HepG2 (cell line): ENCODE measurements around the gene SLC29A1. TPM values are rescaled to one million over a fixed set of nuclear protein-coding genes. Genes with fewer than 3 reads are reported as not detected.

Source experiments
- CBX5 ChIP-seq: sonication (generic); formaldehyde crosslinking; IDR thresholded peaks from 2 replicates; pipeline ENCODE4 v1.4.0; 2020; ENCODE audit warnings: missing genetic modification reagents, borderline replicate concordance
- GPN1 ChIP-seq: sonication (generic); formaldehyde crosslinking; IDR thresholded peaks from 2 replicates; pipeline ENCODE4 v1.5.1; 2020; ENCODE audit warnings: missing genetic modification reagents, borderline replicate concordance
- KDM4B ChIP-seq: sonication (generic); formaldehyde crosslinking; IDR thresholded peaks from 2 replicates; pipeline ENCODE4 v1.4.0; 2020; ENCODE audit warnings: missing genetic modification reagents
- NFKB2 ChIP-seq: sonication (generic); formaldehyde crosslinking; IDR thresholded peaks from 2 replicates; pipeline ENCODE4 v1.4.0; 2020; ENCODE audit warnings: missing genetic modification reagents, borderline replicate concordance
- PRPF4 ChIP-seq: fragments of 200-400 bp; formaldehyde crosslinking; IDR thresholded peaks from 2 replicates; pipeline ENCODE4 v1.6.1; 2016; ENCODE audit warnings: low read length, low read depth; ENCODE audit not compliant: poor library complexity, severe bottlenecking
- SMC3 ChIP-seq: IDR thresholded peaks from 2 replicates; pipeline ENCODE4 v1.6.1; 2011; ENCODE audit warnings: low read length, improper control_type of control experiment
- ZFP41 ChIP-seq: sonication (generic); formaldehyde crosslinking; IDR thresholded peaks from 2 replicates; pipeline ENCODE4 v1.4.0; 2020; ENCODE audit warnings: mild to moderate bottlenecking, missing genetic modification reagents, borderline replicate concordance
- ZNF138 ChIP-seq: sonication (generic); formaldehyde crosslinking; IDR thresholded peaks from 2 replicates; pipeline ENCODE4 v1.5.0; 2020; ENCODE audit warnings: mild to moderate bottlenecking, low read depth, missing genetic modification reagents
- ZNF619 ChIP-seq: sonication (generic); formaldehyde crosslinking; IDR thresholded peaks from 2 replicates; pipeline ENCODE4 v1.4.0; 2020; ENCODE audit warnings: mild to moderate bottlenecking, missing genetic modification reagents
- polyA plus RNA-seq, 8 experiments: library from polyadenylated mRNA; depleted of rRNA in 3 of 8; stranded (reverse) in 7 of 8; unstranded in 1 of 8; fragments of >200 nt; fragmentation: Illumina TruSeq in 4 of 8; extraction: Trizol in 4 of 8; gene quantifications; 2 replicates each; pipeline versions ENCODE4 v1.2.1 to v1.2.3, GENCODE V29; 2011 to 2016; ENCODE audit warnings: low read depth in 4 of 8, missing spikeins in 1 of 8, mixed read lengths in 1 of 8; ENCODE audit not compliant: insufficient read depth in 1 of 8
- total RNA-seq, 5 experiments: library from RNA; depleted of rRNA; stranded (reverse); fragments of >200 nt; fragmentation: Illumina TruSeq; extraction: Trizol; gene quantifications; 2 replicates each; pipeline ENCODE4 v1.2.3, GENCODE V29; 2016; ENCODE audit warnings: low read depth in 1 of 5
- TF ChIP-seq, protein P1 (sequence below): IDR thresholded peaks from 2 replicates; pipeline ENCODE4 v1.6.1; 2016; ENCODE audit warnings: mild to moderate bottlenecking
- TF ChIP-seq, protein P2 (sequence below): sonication (generic); formaldehyde crosslinking; IDR thresholded peaks from 2 replicates; pipeline ENCODE4 v1.9.0; 2021; ENCODE audit warnings: mild to moderate bottlenecking, missing genetic modification reagents
- TF ChIP-seq, protein P3 (sequence below): sonication (generic); formaldehyde crosslinking; IDR thresholded peaks from 2 replicates; pipeline ENCODE4 v1.8.1; 2023; ENCODE audit warnings: mild to moderate bottlenecking, inconsistent platforms, moderate library complexity, missing genetic modification reagents, borderline replicate concordance
- TF ChIP-seq, protein P4 (sequence below): sonication (generic); formaldehyde crosslinking; IDR thresholded peaks from 2 replicates; pipeline ENCODE4 v1.4.0; 2020; ENCODE audit warnings: missing genetic modification reagents, borderline replicate concordance
- TF ChIP-seq, protein P5 (sequence below): sonication (generic); formaldehyde crosslinking; IDR thresholded peaks from 2 replicates; pipeline ENCODE4 v1.5.0; 2020; ENCODE audit warnings: mild to moderate bottlenecking, low read depth, missing genetic modification reagents, borderline replicate concordance
- TF ChIP-seq, protein P6 (sequence below): IDR thresholded peaks from 2 replicates; pipeline ENCODE4 v1.6.1; 2016; ENCODE audit warnings: missing genetic modification reagents, missing compliant biosample characterization

The SLC29A1 gene
- total and polyA plus RNA-seq, 2 of the 13 experiments (the other 11 are each of a cell fraction or from before 2014, with no cell fraction given) = 43.2 to 106 TPM

DNA sequence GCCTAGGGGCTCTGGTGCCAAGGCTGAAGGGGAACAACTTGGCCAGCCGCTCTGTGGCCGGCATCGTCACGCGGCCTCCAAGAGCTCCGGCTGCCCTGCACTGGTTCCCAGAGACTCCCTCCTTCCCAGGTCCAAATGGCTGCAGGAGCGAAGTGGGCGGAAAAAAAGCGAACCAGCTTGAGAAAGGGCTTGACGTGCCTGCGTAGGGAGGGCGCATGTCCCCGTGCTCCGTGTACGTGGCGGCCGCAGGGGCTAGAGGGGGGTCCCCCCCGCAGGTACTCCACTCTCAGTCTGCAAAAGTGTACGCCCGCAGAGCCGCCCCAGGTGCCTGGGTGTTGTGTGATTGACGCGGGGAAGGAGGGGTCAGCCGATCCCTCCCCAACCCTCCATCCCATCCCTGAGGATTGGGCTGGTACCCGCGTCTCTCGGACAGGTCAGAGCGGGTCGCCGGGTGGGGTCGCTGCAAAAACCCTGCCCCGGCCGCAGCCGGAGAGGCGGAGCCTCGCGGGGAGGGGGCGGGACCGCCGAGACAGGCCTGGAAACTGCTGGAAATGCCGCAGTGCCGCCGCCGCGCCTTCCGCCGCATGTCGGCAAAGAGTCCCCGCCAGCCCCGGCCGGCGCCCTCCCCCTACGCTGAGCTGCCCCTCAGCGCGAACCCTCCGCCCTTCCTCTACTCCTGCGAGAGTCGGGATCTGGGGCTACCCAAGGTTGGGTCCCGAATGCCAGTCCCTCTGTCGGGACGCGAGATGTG is 22.7 kb downstream of the SLC29A1 start (continued):
- TF ChIP-seq, protein P1, sequence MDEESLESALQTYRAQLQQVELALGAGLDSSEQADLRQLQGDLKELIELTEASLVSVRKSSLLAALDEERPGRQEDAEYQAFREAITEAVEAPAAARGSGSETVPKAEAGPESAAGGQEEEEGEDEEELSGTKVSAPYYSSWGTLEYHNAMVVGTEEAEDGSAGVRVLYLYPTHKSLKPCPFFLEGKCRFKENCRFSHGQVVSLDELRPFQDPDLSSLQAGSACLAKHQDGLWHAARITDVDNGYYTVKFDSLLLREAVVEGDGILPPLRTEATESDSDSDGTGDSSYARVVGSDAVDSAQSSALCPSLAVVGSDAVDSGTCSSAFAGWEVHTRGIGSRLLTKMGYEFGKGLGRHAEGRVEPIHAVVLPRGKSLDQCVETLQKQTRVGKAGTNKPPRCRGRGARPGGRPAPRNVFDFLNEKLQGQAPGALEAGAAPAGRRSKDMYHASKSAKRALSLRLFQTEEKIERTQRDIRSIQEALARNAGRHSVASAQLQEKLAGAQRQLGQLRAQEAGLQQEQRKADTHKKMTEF (CRISPR knock-in tag) = peak; percentile 95
- TF ChIP-seq ZNF619 (CRISPR knock-in tag) (peak; percentile 75), ZNF138 (no peak), SMC3 (no peak), NFKB2 (CRISPR knock-in tag) (peak; percentile 82; the same call in 1 of the 2 replicates), KDM4B (peak; percentile 44), GPN1 (no peak), ZFP41 (CRISPR knock-in tag) (peak; percentile 16; the same call in 1 of the 2 replicates), PRPF4 (no peak), CBX5 (CRISPR knock-in tag) (no peak)
- TF ChIP-seq, protein P2, sequence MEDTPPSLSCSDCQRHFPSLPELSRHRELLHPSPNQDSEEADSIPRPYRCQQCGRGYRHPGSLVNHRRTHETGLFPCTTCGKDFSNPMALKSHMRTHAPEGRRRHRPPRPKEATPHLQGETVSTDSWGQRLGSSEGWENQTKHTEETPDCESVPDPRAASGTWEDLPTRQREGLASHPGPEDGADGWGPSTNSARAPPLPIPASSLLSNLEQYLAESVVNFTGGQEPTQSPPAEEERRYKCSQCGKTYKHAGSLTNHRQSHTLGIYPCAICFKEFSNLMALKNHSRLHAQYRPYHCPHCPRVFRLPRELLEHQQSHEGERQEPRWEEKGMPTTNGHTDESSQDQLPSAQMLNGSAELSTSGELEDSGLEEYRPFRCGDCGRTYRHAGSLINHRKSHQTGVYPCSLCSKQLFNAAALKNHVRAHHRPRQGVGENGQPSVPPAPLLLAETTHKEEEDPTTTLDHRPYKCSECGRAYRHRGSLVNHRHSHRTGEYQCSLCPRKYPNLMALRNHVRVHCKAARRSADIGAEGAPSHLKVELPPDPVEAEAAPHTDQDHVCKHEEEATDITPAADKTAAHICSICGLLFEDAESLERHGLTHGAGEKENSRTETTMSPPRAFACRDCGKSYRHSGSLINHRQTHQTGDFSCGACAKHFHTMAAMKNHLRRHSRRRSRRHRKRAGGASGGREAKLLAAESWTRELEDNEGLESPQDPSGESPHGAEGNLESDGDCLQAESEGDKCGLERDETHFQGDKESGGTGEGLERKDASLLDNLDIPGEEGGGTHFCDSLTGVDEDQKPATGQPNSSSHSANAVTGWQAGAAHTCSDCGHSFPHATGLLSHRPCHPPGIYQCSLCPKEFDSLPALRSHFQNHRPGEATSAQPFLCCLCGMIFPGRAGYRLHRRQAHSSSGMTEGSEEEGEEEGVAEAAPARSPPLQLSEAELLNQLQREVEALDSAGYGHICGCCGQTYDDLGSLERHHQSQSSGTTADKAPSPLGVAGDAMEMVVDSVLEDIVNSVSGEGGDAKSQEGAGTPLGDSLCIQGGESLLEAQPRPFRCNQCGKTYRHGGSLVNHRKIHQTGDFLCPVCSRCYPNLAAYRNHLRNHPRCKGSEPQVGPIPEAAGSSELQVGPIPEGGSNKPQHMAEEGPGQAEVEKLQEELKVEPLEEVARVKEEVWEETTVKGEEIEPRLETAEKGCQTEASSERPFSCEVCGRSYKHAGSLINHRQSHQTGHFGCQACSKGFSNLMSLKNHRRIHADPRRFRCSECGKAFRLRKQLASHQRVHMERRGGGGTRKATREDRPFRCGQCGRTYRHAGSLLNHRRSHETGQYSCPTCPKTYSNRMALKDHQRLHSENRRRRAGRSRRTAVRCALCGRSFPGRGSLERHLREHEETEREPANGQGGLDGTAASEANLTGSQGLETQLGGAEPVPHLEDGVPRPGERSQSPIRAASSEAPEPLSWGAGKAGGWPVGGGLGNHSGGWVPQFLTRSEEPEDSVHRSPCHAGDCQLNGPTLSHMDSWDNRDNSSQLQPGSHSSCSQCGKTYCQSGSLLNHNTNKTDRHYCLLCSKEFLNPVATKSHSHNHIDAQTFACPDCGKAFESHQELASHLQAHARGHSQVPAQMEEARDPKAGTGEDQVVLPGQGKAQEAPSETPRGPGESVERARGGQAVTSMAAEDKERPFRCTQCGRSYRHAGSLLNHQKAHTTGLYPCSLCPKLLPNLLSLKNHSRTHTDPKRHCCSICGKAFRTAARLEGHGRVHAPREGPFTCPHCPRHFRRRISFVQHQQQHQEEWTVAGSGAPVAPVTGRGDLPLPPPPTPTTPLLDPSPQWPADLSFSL = peak; percentile 53; the same call in 1 of the 2 replicates
- TF ChIP-seq, protein P3, sequence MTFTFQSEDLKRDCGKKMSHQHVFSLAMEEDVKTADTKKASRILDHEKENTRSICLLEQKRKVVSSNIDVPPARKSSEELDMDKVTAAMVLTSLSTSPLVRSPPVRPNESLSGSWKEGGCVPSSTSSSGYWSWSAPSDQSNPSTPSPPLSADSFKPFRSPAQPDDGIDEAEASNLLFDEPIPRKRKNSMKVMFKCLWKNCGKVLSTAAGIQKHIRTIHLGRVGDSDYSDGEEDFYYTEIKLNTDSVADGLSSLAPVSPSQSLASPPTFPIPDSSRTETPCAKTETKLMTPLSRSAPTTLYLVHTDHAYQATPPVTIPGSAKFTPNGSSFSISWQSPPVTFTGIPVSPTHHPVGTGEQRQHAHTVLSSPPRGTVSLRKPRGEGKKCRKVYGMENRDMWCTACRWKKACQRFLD (CRISPR knock-in tag) = 0 out of 2 replicates have a peak, but pooled peaks have one; percentile 13
- TF ChIP-seq, protein P4, sequence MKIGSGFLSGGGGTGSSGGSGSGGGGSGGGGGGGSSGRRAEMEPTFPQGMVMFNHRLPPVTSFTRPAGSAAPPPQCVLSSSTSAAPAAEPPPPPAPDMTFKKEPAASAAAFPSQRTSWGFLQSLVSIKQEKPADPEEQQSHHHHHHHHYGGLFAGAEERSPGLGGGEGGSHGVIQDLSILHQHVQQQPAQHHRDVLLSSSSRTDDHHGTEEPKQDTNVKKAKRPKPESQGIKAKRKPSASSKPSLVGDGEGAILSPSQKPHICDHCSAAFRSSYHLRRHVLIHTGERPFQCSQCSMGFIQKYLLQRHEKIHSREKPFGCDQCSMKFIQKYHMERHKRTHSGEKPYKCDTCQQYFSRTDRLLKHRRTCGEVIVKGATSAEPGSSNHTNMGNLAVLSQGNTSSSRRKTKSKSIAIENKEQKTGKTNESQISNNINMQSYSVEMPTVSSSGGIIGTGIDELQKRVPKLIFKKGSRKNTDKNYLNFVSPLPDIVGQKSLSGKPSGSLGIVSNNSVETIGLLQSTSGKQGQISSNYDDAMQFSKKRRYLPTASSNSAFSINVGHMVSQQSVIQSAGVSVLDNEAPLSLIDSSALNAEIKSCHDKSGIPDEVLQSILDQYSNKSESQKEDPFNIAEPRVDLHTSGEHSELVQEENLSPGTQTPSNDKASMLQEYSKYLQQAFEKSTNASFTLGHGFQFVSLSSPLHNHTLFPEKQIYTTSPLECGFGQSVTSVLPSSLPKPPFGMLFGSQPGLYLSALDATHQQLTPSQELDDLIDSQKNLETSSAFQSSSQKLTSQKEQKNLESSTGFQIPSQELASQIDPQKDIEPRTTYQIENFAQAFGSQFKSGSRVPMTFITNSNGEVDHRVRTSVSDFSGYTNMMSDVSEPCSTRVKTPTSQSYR (CRISPR knock-in tag) = peak; percentile 91
- TF ChIP-seq, protein P5, sequence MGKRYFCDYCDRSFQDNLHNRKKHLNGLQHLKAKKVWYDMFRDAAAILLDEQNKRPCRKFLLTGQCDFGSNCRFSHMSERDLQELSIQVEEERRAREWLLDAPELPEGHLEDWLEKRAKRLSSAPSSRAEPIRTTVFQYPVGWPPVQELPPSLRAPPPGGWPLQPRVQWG (CRISPR knock-in tag) = no peak
- TF ChIP-seq, protein P6, sequence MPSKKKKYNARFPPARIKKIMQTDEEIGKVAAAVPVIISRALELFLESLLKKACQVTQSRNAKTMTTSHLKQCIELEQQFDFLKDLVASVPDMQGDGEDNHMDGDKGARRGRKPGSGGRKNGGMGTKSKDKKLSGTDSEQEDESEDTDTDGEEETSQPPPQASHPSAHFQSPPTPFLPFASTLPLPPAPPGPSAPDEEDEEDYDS (CRISPR knock-in tag) = peak; percentile 84
